Neural cell (in vitro differentiated cells): ENCODE results near the gene ADAM11.

Experiments
- CTCF ChIP-seq: fragments of 450-650 bp; IDR thresholded peaks from 2 replicates; pipeline ENCODE4 v1.5.1; 2014; ENCODE audit warnings: antibody characterized with exemption, mild to moderate bottlenecking, moderate library complexity; ENCODE audit not compliant: poor library complexity, severe bottlenecking
- EP300 ChIP-seq: fragments of 450-650 bp; conservative IDR thresholded peaks from 2 replicates; pipeline ENCODE4 v1.6.1; 2014; ENCODE audit warnings: antibody characterized with exemption, mild to moderate bottlenecking, moderate library complexity; ENCODE audit not compliant: poor library complexity, severe bottlenecking
- EZH2 ChIP-seq: fragments of 200-600, 300-800 bp; shearing (Covaris generic), sonication (generic); IDR thresholded peaks from 2 replicates; pipeline ENCODE4 v1.6.1; 2014; ENCODE audit warnings: antibody characterized with exemption, low read length, borderline replicate concordance, mild to moderate bottlenecking; ENCODE audit not compliant: insufficient read depth, poor library complexity, severe bottlenecking
- MXI1 ChIP-seq: fragments of 450-650 bp; conservative IDR thresholded peaks from 2 replicates; pipeline ENCODE4 v1.6.1; 2014; ENCODE audit warnings: antibody characterized with exemption, mild to moderate bottlenecking; ENCODE audit not compliant: poor library complexity, severe bottlenecking
- POLR2AphosphoS5 ChIP-seq: IDR thresholded peaks from 2 replicates; pipeline ENCODE4 v1.6.1; 2012
- RAD21 ChIP-seq: fragments of 450-650 bp; conservative IDR thresholded peaks from 2 replicates; pipeline ENCODE4 v1.6.1; 2014; ENCODE audit warnings: antibody characterized with exemption, mild to moderate bottlenecking, moderate library complexity
- REST ChIP-seq: IDR thresholded peaks from 2 replicates; pipeline ENCODE4 v1.6.1; 2012; ENCODE audit warnings: borderline replicate concordance
- SMC3 ChIP-seq: fragments of 450-650 bp; conservative IDR thresholded peaks from 2 replicates; pipeline ENCODE4 v1.6.1; 2014; ENCODE audit warnings: antibody characterized with exemption, mild to moderate bottlenecking, moderate library complexity; ENCODE audit not compliant: poor library complexity

- TF ChIP-seq POLR2AphosphoS5 (no peak), CTCF (no peak), SMC3 (no peak), RAD21 (no peak), REST (no peak), EP300 (no peak), EZH2 (no peak), MXI1 (no peak)
Observed at GRCh38 chr17:44759086-44759915, 513 bp downstream of the ADAM11 start.
